Lung microvascular endothelial cell (primary cell): ENCODE data around the gene SFMBT2. TPM values are rescaled to one million over a fixed set of nuclear protein-coding genes. Genes with fewer than 3 reads are reported as not detected.
"Not testable (repeated sequence)": the region's sequence is repeated elsewhere in the genome, so short reads cannot be mapped to it uniquely, and the experiment has no call there.

ENCODE experiments used
- DNase-seq, 2 donors: peaks; one replicate each; pipeline versions ENCODE4 v3.0.0 to v3.0.0-alpha.2; 2010; ENCODE audit warnings: low read depth in 2 of 2
- total RNA-seq: library from RNA; depleted of rRNA; stranded (reverse); fragments of >200 nt; gene quantifications from 2 replicates; pipeline ENCODE4 v1.2.1, GENCODE V29; 2014

SFMBT2 gene
- total RNA-seq, 1 donor from 2014 or later: 1.6 TPM

- no peak for DNase-seq
Measured at GRCh38 chr10:7188456-7189050, 222.3 kb downstream of the SFMBT2 start.

GRCh38 chr10:7186387-7187018 is 224.3 kb downstream of the SFMBT2 start:
- no peak for DNase-seq

DNA sequence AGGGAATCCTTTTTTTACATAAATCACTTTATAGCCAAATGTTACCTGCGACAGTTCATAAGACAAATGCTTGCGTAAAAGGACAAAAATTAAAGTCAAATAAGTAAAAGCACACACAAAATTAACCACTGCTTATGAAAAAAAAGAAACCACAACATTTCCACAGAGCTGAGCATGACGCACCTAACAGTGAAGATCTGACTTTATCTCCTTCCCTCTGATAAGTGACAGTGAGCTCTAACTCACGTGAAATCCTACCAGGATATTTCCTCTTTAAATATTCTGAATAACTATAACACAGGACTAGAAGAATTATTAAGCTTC is 225.5 kb downstream of the SFMBT2 start:
- DNase-seq: no peak

DNA sequence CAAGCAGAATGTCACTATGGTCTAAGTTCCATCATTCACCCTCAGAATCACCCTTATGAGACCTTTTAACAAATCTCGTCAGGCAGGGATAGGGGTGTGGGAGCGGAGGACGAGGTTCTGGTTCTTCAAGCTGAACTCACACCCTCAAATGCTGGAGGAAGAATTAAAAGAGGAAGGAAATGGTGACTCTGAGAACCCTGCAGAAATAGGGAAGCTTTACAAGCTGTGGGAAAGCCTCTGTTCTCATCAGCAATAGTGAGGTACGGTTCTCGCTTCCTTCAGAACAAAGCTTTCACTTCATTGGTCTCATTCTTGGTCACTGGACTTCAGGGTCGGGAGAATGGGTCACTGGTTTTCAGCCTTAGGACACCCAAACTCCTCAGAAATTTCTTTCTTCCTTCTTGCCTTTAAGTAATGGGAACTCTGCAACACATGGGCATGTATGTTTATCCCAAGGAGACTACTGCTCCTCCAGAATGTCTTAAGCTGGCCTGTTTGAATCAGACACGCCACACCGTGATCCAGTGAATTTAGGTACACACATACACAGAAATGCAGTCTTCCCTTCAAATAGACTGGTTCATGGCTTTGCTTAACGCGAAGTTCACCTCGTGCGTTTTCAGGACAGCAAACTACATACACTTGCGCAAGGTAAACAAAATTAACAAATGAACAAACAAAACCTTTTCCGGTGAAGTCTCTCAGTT is 226.0 kb downstream of the SFMBT2 start:
- no peak for DNase-seq

DNA sequence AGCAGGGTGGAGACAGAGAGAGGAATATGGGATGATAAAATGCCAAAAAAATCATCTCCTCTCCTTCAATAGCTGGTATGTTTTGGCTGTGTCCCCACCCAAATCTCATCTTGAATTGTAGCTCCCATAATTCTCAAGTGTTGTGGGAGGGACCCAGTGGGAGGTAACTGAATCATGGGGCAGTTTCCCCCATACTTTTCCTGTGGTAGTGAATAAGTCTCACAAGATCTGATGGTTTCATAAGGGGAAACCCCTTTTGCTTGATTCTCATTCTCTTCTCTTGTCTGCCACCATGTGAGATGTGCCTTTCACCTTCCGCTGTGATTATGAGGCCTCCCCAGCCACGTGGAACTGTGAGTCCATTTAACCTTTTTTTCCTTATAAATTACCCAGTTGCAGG is 226.7 kb downstream of the SFMBT2 start:
- DNase-seq: not testable (repeated sequence)

- not testable (repeated sequence) for DNase-seq
Measured at GRCh38 chr10:7182327-7182726, 228.5 kb downstream of the SFMBT2 start.

DNA sequence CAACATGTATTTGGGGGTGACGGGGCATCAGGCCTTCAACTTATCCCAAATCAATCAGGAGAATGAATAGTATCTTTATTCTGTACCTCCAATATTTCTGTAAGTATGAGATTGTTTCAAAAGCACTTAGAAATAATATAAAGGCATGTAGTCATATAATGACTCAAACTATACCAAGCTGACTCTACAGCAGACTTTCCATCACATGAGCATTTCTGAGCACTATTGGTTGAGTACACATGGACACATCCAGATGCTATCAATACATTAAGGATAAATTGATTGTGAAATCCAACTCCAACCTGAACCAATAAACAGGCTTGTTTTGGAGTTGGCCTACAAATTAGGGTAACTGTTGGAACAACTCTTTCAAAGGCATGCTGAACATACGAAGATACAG is 229.4 kb downstream of the SFMBT2 start:
- DNase-seq: no peak

DNA sequence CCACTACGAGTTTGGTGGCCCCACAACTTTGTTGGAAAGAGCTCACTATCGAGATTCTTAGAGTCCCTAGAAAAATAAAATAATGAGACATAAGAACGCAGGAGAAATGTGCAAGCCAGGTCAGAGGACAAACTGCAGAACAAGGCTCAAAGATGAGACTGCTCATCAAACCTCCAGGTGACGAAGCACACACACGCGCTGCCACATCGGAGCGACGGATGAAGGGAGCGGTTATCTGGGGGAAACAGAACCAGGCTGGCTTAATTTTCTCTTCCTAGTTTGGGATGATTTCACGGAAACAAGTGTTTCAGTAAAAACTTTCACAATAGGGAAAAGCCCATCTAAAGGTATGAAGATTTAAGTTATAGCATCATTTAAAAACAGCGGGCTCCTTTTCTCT is 231.3 kb downstream of the SFMBT2 start:
- no peak for DNase-seq

GRCh38 chr10:7173948-7174347 is 236.9 kb downstream of the SFMBT2 start:
- DNase-seq: no peak

DNA sequence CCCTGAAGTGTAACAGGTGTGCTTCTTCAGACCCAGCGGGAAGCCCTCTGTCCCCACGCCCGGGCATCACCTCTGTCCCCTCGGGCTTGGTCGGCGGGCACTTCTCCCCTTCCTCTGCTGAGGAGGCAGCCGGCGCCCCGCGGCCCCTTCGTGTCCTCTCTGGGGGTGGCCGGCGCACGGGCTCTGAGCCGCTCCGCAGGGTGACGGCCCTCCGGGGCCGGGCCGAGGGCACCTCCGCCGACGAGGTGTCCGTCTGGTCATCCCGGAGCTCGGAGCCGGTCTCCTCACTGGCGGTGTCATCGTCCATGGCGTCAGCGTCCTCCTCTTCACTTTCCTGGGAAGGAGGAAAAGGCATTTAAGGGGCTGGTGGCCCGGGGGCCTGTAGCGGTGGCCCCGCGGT is 239.0 kb downstream of the SFMBT2 start:
- DNase-seq: no peak

GRCh38 chr10:7170626-7171322 is 240.1 kb downstream of the SFMBT2 start:
- no peak for DNase-seq

DNA sequence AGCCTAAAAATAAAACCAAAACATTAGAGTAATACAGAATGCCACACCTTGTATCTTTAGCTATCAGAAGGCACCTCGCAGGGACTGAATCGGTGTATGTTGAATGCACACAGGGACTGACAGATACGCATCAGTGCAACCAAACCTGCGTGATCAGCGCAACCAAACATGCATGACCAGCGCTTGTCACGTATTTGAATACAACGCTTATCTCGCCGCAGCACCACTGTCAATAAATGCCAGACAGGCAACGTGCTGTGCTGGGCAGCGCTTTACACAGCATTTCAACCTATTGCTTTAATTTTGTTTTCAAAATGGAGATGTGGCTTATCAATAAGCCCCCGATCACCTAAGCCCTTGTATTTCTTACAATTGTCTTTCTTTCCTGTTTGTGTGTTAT is 242.4 kb downstream of the SFMBT2 start:
- no peak for DNase-seq

DNA sequence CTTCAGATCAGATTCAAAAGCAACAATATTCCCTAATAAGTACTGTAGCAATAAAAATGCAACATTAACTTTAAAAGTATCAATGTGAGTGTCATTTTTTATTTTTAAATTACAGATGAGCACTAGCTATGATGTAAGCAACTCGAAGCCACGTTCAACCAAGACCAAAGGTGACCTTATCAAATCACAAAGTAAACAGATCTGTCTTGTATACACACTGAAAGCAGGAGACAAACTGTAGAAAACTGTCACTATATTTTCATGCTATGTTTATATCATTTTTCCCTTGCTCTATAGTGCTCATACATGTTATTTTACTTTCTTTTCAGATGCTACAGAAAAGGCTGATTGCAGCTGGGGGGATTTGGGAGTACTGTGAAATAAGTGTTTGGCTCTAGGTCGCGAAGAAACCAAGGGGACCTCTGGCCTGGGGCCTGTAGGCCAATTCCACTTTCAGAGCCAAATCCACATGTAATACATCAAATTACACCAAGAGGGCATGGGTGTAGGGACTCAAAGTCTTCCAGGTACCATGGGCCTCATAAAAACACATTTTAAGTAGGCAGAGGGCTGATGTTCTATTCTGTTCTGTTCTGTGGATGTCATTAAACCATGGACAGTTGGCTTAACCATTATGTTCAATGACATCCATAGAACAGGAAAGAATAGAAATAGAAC is 245.2 kb downstream of the SFMBT2 start:
- DNase-seq: no peak

DNA sequence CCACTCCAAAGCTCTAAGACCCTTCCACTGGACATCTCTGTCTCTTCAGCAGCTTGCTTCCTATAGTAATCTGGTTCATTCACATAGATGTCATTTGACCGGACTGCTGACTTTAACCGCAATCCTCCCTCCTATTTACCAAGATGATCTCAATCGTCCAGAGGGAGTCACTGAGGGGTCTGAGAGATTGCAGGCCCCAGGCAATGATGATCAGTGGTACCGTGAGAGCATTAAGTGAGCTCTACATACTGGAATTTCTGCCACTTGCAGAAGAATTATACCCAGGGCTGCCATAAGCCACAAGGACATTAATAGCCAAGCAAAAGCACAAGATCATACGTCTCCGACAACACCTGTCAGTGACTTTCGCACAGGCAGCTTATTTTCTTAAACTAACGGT is 245.9 kb downstream of the SFMBT2 start:
- DNase-seq: no peak

DNA sequence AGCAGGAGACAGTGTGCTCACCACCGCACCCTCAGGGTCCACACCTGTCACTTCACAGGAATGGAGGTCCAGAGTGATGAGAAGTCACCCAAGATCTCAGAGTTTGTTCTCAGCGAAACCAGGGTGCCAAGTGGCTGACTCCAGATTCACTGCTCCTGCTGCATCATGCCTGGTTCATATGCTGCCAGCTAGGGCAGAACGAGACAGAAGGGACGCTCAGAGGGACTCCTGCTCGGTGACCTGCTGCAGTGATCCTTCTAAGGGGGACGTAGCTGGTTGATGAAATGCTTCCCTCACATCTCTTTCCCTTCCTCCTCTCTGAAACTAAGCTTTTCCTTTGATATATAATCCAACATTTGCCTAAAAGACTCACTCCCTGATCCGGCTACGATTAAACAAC is 248.5 kb downstream of the SFMBT2 start:
- DNase-seq: no peak

DNA sequence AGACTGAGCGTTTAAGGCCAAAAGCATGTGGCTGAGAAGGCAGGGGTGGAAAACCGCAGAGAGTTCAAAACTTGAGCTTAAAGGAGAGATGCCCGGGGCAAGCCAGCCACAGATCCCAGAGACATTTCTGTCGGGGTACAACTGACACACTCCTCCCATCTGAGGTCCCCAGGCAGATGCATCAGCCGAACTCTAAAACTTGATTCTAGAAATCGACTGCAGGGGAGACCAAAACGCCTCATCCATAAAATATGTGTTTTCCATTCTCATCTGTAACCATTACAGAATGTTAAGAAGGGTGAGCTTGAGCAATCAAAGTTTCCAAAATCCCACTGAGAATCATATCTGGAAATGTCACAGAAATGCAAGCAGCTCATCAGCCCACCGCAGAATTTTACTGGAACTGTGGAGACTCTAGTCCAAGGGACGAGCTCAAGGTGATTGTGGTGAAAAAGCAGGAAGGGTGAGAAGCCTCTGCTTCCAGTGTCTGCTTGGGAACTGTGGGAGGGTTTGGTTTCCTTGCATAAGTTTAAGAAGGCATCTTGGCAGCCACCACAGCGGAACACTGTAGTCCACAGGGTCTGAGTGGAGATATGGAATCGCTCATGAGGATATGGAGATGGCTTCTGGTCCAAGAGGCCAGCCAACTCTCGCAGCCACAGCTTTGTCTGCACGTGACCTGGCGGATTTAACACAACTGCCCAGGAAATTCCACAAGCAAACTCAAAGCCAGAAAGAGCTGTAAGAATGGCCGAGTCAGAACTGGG is 249.2 kb downstream of the SFMBT2 start:
- no peak for DNase-seq

DNA sequence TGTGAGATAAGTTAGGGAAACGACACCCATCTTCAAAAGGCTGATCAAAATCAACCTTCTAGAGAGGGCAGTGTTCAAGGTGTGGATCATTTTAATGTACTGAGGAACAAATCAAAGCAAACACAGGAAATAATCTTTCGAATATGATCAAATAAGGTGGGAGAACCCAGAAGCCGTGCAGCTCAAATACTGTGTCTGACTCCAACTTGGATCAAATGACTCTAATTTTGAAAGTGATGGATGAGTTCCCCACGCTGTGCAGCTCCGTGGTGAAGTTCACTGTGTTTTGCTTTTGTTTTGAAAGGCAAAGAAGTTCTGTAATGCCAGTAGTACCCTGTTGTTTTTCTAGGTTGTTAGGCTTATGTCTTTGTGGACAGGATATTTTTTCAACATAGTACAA is 250.9 kb downstream of the SFMBT2 start:
- no peak for DNase-seq

- no peak for DNase-seq
Measured at GRCh38 chr10:7159517-7159916, 251.3 kb downstream of the SFMBT2 start.

- no peak for DNase-seq
Measured at GRCh38 chr10:7157091-7157490, 253.7 kb downstream of the SFMBT2 start.

DNA sequence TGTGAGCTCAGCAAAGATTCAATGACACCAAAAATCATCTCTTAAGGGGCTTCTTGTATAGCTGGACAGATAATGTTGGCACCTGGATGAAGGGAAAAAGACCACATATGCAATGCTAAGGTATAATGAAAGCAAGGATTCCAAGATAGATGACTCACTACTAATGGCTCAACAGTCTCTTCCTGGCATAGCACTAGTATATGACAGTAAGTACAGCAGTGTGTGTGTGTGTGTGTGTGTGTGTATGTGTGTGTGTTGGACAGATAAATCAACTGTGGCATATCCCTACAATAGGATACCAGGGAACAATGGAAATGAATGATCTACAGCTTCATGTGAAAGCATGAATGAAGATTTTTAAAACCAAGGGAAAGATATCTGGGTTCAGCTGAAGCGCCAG is 257.1 kb downstream of the SFMBT2 start:
- DNase-seq: peak in 1 of 2 donors; percentile 35

DNA sequence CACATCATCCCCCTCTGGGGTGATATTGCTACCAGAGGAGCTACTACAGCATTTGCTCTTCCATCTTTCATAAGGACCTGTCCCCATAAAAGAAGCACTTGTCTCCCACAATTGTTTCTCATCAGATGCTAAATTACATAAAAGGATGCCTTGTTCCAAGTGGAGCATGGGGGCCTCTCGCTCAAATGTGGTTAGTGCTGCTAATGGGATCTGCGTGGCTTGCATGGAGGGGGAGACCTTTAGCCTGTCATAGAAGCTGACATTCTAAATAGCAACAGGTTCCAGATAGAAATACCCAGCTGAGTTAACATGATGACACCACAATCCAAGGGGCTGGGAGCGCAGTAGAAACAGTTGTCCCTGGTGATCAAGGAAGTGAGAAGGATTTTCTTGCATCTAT is 257.9 kb downstream of the SFMBT2 start:
- DNase-seq: no peak
